ENCODE results near the gene PSME1. TPM values are rescaled to one million over a fixed set of nuclear protein-coding genes. Genes with fewer than 3 reads are reported as not detected.

Gene PSME1
- total and polyA plus RNA-seq, 2 of the 13 experiments (the other 11 are each of a cell fraction or from before 2014, with no cell fraction given) = 159 to 608 TPM

DNA sequence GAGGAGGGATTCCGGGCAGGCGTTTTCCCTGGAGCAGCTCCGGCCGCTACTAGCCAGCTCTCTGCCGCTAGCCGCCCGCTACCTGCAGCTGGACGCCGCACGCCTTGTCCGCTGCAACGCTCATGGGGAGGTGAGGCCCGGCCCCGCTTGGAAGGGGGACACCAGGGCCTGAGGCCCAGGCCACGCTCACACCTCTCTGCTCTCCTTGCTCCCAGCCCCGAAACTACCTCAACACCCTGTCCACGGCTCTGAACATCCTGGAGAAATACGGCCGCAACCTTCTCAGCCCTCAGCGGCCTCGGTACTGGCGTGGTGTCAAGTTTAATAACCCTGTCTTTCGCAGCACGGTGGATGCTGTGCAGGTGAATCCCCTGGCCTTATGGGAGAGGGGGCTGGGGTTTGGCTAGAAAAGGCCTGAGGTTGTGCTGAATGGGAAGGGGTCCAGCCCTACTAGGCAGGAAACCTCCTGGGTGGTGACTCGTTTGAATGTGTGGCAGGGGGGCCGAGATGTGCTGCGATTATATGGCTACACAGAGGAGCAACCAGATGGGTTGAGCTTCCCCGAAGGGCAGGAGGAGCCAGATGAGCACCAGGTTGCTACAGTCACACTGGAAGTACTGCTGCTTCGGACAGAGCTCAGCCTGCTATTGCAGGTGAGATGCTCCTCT, 11.9 kb downstream of the PSME1 start (continued):
- TF ChIP-seq, protein P1, sequence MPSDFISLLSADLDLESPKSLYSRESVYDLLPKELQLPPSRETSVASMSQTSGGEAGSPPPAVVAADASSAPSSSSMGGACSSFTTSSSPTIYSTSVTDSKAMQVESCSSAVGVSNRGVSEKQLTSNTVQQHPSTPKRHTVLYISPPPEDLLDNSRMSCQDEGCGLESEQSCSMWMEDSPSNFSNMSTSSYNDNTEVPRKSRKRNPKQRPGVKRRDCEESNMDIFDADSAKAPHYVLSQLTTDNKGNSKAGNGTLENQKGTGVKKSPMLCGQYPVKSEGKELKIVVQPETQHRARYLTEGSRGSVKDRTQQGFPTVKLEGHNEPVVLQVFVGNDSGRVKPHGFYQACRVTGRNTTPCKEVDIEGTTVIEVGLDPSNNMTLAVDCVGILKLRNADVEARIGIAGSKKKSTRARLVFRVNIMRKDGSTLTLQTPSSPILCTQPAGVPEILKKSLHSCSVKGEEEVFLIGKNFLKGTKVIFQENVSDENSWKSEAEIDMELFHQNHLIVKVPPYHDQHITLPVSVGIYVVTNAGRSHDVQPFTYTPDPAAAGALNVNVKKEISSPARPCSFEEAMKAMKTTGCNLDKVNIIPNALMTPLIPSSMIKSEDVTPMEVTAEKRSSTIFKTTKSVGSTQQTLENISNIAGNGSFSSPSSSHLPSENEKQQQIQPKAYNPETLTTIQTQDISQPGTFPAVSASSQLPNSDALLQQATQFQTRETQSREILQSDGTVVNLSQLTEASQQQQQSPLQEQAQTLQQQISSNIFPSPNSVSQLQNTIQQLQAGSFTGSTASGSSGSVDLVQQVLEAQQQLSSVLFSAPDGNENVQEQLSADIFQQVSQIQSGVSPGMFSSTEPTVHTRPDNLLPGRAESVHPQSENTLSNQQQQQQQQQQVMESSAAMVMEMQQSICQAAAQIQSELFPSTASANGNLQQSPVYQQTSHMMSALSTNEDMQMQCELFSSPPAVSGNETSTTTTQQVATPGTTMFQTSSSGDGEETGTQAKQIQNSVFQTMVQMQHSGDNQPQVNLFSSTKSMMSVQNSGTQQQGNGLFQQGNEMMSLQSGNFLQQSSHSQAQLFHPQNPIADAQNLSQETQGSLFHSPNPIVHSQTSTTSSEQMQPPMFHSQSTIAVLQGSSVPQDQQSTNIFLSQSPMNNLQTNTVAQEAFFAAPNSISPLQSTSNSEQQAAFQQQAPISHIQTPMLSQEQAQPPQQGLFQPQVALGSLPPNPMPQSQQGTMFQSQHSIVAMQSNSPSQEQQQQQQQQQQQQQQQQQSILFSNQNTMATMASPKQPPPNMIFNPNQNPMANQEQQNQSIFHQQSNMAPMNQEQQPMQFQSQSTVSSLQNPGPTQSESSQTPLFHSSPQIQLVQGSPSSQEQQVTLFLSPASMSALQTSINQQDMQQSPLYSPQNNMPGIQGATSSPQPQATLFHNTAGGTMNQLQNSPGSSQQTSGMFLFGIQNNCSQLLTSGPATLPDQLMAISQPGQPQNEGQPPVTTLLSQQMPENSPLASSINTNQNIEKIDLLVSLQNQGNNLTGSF (CRISPR knock-in tag; IDR thresholded peaks at IDR 0.05) = peak; percentile 92
- TF ChIP-seq XRCC5 (optimal IDR thresholded peaks at IDR 0.05; ENCODE audit: low read length) (no peak), ZNF724P (CRISPR knock-in tag; IDR thresholded peaks at IDR 0.05; ENCODE audit: borderline replicate concordance) (peak; percentile 34; the same call in 1 of the 2 replicates), RXRA (CRISPR knock-in tag; IDR thresholded peaks at IDR 0.05) (no peak; the same call in none of the 2 replicates), ZMAT3 (CRISPR knock-in tag; conservative IDR thresholded peaks at IDR 0.05) (peak; percentile 62; the same call in 1 of the 2 replicates), ZFY (CRISPR knock-in tag; IDR thresholded peaks at IDR 0.05) (peak; percentile 85), SYNCRIP (IDR thresholded peaks at IDR 0.05; ENCODE audit: insufficient read depth, low read depth, low read length) (no peak), KAT8 (CRISPR knock-in tag; IDR thresholded peaks at IDR 0.05) (no peak), ZFP82 (CRISPR knock-in tag; IDR thresholded peaks at IDR 0.05; ENCODE audit: borderline replicate concordance) (no peak), ZNF256 (CRISPR knock-in tag; conservative IDR thresholded peaks at IDR 0.05) (peak; percentile 73; the same call in 1 of the 2 replicates), SIX1 (CRISPR knock-in tag; IDR thresholded peaks at IDR 0.05; ENCODE audit: borderline replicate concordance) (no peak), ZBTB42 (CRISPR knock-in tag; IDR thresholded peaks at IDR 0.05) (no peak), NFE2L1 (CRISPR knock-in tag; IDR thresholded peaks at IDR 0.05; ENCODE audit: borderline replicate concordance) (peak; percentile 21; the same call in 1 of the 2 replicates), ZNF354B (CRISPR knock-in tag; IDR thresholded peaks at IDR 0.05) (peak; percentile 84; the same call in 1 of the 2 replicates), KDM4B (CRISPR knock-in tag; IDR thresholded peaks at IDR 0.05) (no peak; the same call in 1 of the 2 replicates)
- TF ChIP-seq, protein P2, sequence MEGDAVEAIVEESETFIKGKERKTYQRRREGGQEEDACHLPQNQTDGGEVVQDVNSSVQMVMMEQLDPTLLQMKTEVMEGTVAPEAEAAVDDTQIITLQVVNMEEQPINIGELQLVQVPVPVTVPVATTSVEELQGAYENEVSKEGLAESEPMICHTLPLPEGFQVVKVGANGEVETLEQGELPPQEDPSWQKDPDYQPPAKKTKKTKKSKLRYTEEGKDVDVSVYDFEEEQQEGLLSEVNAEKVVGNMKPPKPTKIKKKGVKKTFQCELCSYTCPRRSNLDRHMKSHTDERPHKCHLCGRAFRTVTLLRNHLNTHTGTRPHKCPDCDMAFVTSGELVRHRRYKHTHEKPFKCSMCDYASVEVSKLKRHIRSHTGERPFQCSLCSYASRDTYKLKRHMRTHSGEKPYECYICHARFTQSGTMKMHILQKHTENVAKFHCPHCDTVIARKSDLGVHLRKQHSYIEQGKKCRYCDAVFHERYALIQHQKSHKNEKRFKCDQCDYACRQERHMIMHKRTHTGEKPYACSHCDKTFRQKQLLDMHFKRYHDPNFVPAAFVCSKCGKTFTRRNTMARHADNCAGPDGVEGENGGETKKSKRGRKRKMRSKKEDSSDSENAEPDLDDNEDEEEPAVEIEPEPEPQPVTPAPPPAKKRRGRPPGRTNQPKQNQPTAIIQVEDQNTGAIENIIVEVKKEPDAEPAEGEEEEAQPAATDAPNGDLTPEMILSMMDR (CRISPR knock-in tag; IDR thresholded peaks at IDR 0.05) = 0 out of 2 replicates have a peak, but pooled peaks have one; percentile 7
- TF ChIP-seq, protein P3, sequence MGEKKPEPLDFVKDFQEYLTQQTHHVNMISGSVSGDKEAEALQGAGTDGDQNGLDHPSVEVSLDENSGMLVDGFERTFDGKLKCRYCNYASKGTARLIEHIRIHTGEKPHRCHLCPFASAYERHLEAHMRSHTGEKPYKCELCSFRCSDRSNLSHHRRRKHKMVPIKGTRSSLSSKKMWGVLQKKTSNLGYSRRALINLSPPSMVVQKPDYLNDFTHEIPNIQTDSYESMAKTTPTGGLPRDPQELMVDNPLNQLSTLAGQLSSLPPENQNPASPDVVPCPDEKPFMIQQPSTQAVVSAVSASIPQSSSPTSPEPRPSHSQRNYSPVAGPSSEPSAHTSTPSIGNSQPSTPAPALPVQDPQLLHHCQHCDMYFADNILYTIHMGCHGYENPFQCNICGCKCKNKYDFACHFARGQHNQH (CRISPR knock-in tag; IDR thresholded peaks at IDR 0.05) = no peak
- TF ChIP-seq, protein P4, sequence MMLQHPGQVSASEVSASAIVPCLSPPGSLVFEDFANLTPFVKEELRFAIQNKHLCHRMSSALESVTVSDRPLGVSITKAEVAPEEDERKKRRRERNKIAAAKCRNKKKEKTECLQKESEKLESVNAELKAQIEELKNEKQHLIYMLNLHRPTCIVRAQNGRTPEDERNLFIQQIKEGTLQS (CRISPR knock-in tag; IDR thresholded peaks at IDR 0.05) = peak; percentile 10; the same call in 1 of the 2 replicates
- TF ChIP-seq, protein P5, sequence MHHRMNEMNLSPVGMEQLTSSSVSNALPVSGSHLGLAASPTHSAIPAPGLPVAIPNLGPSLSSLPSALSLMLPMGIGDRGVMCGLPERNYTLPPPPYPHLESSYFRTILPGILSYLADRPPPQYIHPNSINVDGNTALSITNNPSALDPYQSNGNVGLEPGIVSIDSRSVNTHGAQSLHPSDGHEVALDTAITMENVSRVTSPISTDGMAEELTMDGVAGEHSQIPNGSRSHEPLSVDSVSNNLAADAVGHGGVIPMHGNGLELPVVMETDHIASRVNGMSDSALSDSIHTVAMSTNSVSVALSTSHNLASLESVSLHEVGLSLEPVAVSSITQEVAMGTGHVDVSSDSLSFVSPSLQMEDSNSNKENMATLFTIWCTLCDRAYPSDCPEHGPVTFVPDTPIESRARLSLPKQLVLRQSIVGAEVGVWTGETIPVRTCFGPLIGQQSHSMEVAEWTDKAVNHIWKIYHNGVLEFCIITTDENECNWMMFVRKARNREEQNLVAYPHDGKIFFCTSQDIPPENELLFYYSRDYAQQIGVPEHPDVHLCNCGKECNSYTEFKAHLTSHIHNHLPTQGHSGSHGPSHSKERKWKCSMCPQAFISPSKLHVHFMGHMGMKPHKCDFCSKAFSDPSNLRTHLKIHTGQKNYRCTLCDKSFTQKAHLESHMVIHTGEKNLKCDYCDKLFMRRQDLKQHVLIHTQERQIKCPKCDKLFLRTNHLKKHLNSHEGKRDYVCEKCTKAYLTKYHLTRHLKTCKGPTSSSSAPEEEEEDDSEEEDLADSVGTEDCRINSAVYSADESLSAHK (CRISPR knock-in tag; IDR thresholded peaks at IDR 0.05; ENCODE audit: borderline replicate concordance) = no peak

Measured in HepG2 (cell line).